NT2/D1 (cell line): ENCODE data around the gene LSM14A.

Experiments
- SUZ12 ChIP-seq: IDR thresholded peaks from 2 replicates; pipeline ENCODE4 v1.6.1; 2011; ENCODE audit not compliant: insufficient read length, insufficient read depth; ENCODE audit errors: extremely low read depth
- YY1 ChIP-seq: IDR thresholded peaks from 2 replicates; pipeline ENCODE4 v1.6.1; 2011; ENCODE audit not compliant: insufficient read length, insufficient read depth

DNA sequence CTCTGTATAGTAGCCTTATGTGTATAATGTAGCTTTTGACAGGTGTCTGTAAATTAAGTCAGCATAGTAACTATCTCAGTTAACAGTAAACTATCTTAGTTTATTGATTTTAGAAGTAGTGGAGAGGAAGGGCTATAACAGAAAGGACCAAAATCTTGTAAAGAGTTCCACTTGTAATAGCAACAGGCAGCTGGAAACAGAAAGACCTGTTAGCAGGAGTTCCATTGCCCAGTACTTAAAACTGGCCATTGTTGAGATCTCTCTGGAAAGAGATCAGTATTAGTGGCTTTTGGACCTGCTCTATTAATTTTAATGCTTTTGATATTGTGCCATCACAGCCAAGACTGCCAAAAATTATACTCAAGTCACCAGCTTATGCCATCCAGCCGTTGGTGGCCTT lies 50.1 kb downstream of the LSM14A start:
- TF ChIP-seq YY1 (no peak), SUZ12 (no peak)
